ENCODE measurements around the gene HMCES.

DNA sequence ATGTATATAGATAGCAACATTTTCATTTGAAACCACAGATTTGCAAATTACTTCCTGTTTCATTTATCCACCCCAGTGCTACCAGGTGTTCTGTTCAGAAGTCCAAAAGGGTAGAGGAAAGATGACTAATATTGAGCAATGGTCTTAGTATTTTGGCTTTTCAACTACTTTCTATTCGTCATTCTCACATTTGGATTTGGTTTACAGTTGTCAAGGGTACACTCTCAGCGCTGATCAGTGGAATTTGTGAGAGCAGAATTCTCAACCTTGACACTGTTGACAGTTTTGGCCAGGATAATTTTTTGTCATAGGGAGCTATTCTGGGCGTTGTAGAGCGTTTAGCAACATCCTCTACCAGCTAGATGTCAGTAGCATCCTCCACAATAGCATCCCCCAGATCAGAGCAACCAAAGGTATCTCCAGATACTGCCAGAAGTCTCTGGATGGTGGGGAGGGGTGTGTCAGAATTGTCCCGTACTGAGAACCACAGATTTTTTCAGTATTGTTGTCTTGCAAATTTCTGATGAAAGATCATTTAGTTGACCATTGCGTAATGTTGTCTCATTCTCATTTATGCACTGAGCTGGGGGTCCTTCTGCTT is 4.2 kb downstream of the HMCES start:
- TF ChIP-seq, protein P1, sequence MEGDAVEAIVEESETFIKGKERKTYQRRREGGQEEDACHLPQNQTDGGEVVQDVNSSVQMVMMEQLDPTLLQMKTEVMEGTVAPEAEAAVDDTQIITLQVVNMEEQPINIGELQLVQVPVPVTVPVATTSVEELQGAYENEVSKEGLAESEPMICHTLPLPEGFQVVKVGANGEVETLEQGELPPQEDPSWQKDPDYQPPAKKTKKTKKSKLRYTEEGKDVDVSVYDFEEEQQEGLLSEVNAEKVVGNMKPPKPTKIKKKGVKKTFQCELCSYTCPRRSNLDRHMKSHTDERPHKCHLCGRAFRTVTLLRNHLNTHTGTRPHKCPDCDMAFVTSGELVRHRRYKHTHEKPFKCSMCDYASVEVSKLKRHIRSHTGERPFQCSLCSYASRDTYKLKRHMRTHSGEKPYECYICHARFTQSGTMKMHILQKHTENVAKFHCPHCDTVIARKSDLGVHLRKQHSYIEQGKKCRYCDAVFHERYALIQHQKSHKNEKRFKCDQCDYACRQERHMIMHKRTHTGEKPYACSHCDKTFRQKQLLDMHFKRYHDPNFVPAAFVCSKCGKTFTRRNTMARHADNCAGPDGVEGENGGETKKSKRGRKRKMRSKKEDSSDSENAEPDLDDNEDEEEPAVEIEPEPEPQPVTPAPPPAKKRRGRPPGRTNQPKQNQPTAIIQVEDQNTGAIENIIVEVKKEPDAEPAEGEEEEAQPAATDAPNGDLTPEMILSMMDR (IDR thresholded peaks at IDR 0.05) = no peak
- TF ChIP-seq POLR2A (IDR thresholded peaks at IDR 0.05) = no peak
